ENCODE measurements around the gene IGF2BP2. TPM values are rescaled to one million over a fixed set of nuclear protein-coding genes. Genes with fewer than 3 reads are reported as not detected.

The IGF2BP2 gene
- total RNA-seq, 1 donor from 2014 or later: 65.1 TPM

GRCh38 chr3:185766329-185767001 is 58.4 kb downstream of the IGF2BP2 start:
- DNase-seq (ENCODE audit: low read depth): no peak

GRCh38 chr3:185764980-185765370 is 59.9 kb downstream of the IGF2BP2 start:
- DNase-seq (ENCODE audit: low read depth): no peak

DNA sequence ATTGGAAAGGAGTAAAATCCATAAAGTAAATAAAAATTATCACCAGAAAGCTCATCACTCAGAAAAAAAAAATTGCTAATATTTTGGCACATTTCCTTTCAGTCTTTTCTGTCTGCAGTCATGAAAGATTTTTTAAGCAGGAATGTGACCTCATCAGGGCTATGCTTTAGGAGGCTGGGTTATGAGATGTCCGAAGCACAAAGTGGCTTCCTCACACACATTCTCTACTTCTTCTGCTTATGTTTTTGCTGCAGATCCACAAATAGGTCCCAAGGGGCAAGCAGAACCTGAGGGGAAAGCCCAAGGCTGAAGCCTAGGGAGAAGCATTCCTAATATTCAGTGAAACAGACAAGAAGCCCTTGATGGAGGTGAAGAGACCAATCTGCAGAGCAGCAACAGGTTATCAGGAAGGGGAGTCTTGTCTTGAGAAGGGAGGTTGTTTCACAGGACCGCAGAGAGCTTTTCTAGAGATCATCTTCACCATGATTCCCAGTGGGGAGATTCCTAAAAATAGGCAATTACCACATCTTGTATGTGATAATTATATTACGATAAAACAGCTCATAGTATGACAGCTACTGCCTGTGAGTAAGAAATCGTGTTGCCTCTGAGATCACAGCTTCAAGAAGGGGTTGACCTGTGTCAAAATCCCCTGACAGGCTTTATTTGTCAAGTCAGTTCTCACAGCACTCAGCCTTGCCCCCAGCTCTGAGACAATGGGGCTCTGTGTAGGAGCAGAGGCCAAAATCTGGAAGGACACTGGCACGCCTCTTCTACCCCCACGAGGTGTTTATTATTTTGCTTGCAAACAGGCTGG is 60.5 kb downstream of the IGF2BP2 start:
- DNase-seq (ENCODE audit: low read depth): no peak

- no peak for DNase-seq (ENCODE audit: low read depth)
Measured at GRCh38 chr3:185763347-185764005, 61.4 kb downstream of the IGF2BP2 start.

- no peak for DNase-seq (ENCODE audit: low read depth)
Measured at GRCh38 chr3:185760550-185760949, 64.3 kb downstream of the IGF2BP2 start.

GRCh38 chr3:185760088-185760487 is 64.8 kb downstream of the IGF2BP2 start:
- DNase-seq (ENCODE audit: low read depth): no peak

DNA sequence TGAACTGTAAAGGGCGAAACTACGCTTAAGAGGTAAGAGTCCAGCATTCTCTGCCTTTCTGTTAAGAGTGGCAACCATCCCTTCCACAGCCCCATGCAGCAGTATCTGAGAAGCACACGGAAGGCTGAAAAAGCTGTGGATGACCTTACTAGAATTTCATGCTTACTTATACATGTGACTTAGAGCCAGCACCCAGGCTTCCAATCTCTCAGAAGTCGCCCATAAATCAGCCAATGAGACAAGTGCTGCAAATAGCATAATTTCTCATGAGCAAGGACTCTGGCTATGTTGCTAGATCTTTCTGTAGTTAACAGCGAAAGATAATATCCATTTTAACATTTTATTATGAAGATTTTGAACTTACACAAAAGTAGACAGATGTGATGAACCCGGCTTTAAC is 65.3 kb downstream of the IGF2BP2 start:
- DNase-seq (ENCODE audit: low read depth): no peak

DNA sequence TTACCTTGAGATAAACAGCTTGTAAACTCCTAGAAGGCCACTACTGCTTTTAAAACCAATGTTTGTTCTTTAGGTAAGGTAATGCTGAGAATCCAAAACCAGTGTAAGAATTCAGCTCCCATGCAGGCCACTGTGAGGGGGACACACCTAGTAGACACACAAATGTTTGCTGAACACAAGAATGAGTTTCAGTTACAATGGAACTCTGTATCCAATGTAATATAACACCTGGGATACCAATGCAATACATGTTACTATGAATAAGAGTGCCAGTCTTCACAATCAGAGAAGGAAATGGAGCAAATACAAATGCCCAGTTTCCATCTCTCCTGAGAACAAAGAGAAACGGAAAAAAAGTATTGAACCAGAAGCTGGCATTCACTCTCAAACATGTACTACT is 65.9 kb downstream of the IGF2BP2 start:
- peak; percentile 40 for DNase-seq (ENCODE audit: low read depth)

DNA sequence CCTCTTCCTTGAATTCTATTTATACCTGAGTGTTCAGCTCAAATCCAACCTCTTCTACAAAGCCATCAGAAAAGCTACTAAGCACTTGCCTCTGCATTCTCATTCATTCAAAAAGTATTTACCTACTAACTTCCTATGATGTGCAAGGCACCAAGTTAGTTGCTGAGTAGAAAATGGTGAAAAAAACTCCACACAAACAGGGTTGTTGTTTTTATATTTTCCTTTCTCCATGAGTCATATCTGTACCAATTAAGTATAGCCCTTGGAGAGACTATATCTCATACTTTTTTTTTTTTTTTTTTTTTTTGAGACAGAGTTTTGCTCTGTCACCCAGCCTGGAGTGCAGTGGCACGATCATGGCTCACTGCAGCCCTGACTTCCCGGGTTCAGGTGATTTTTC is 67.7 kb downstream of the IGF2BP2 start:
- DNase-seq (ENCODE audit: low read depth): peak; percentile 64

DNA sequence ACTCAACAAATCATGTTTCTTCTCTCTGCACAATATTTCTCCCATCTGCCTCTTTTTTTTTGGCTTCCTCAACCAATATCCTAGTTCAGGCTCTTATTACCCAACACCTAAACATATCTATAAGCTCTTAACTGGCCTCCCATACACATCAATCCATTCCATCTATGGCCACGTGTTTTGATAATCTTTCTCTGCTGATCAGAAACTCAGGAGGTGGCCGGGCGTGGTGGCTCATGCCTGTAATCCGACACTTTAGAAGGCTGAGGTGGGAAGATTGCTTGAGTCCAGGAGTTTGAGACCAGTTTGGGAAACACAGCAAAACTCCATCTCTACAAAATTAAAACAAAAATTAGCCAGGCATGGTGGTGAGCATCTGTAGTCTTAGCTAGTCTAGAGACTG is 68.4 kb downstream of the IGF2BP2 start:
- no peak for DNase-seq (ENCODE audit: low read depth)

DNA sequence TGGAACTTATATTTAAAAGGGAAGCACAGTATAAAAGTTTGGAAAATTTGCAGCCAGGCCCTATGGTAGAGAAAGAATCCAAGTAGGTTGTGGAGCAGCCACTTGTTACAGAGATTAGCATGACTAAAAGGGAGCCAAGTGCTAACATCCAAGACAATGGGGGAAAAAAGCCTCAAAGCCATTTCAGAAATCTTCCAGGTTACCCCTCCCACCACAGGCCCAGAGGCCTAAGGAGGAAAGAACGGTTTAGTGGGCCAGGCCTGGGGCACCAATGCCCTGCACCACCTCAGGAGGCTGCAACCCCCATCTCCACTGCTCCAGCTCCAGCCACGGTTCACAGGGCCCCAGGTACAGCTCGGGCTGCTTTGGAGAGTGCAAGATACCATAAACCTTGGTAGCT is 69.9 kb downstream of the IGF2BP2 start:
- no peak for DNase-seq (ENCODE audit: low read depth)

DNA sequence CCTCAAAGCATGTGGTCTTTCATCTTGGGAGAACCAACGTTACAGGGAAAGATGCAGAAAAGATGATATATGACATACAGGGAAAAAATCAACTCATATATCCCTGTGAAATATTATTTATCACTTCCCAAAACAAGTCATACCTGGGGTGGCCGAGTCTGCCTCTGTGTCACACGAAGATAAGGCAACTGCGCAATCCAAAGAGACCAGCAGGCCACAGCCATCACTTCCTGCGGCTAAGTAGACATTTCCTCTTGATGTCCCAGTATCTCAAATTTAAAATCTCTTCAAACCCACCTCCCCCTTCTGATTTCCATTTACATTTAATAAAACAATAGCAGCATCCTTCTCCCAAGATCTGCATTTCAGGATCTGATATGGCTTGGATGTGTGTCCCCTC is 71.5 kb downstream of the IGF2BP2 start:
- DNase-seq (ENCODE audit: low read depth): no peak

GRCh38 chr3:185750702-185751101 is 74.1 kb downstream of the IGF2BP2 start:
- no peak for DNase-seq (ENCODE audit: low read depth)

DNA sequence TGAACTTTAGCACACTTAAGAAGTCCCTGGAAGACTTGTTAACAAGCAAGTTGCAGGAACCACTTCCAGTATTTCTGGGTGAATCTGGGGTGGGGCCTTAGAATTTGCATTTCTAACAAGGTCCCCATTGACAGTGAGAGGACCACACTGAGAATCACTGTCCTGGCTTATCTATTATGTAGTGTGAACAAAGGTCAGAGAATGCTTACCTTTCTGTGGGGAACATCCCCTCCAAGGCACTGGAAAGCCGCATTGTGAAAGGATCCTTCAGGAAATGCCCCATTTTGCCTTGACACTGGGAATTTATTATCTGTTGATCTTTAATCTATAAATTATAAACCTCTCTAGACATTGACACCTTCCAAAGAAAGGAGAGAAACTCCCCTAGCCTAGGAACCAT is 74.8 kb downstream of the IGF2BP2 start:
- no peak for DNase-seq (ENCODE audit: low read depth)

- DNase-seq (ENCODE audit: low read depth): no peak
Measured at GRCh38 chr3:185746470-185746869, 78.4 kb downstream of the IGF2BP2 start.

GRCh38 chr3:185744997-185745843 is 79.6 kb downstream of the IGF2BP2 start:
- DNase-seq (ENCODE audit: low read depth): peak; percentile 98

- DNase-seq (ENCODE audit: low read depth): no peak
Measured at GRCh38 chr3:185741586-185741985, 83.3 kb downstream of the IGF2BP2 start.

GRCh38 chr3:185740133-185740532 is 84.7 kb downstream of the IGF2BP2 start:
- no peak for DNase-seq (ENCODE audit: low read depth)

DNA sequence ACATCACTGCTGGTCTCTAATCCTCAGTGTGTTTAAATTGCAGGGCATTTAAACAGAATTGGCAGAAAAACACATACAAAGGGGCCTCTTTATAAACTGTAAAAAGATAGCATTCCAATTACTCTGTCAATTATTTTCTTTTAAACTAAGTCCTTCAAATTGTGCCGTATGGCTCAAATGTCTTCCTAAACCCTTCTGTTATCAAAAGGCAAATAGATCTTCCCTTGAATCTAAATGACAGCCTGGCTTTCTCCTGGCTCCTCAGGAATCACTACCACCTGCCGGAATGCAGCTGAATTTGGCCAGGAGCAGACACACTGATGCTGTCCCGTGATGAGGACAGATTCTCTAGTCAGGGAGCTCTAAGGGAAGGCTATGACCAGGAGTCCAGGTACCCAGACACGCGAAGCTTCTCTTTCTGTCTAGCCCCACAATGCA is 85.6 kb downstream of the IGF2BP2 start:
- no peak for DNase-seq (ENCODE audit: low read depth)

- no peak for DNase-seq (ENCODE audit: low read depth)
Measured at GRCh38 chr3:185737740-185738680, 86.8 kb downstream of the IGF2BP2 start.

GRCh38 chr3:185737020-185737419 is 87.8 kb downstream of the IGF2BP2 start:
- no peak for DNase-seq (ENCODE audit: low read depth)
